K562 (cell line): ENCODE data around the gene CNOT2. TPM values are rescaled to one million over a fixed set of nuclear protein-coding genes. Genes with fewer than 3 reads are reported as not detected.

Experiments
- BRD9 ChIP-seq: fragments of 450-650 bp; IDR thresholded peaks from 2 replicates; pipeline ENCODE4 v1.6.1; 2018; ENCODE audit warnings: low read depth; ENCODE audit not compliant: partially characterized antibody
- ELF1 ChIP-seq: fragments of 200-800 bp; sonication (Bioruptor generic); IDR thresholded peaks from 2 replicates; pipeline ENCODE4 v1.6.1; 2016; ENCODE audit warnings: missing genetic modification characterization, missing compliant biosample characterization
- GTF2A2 ChIP-seq: IDR thresholded peaks from 2 replicates; pipeline ENCODE4 v1.6.1; 2016; ENCODE audit warnings: mild to moderate bottlenecking, missing genetic modification characterization, missing compliant biosample characterization
- SETDB1 ChIP-seq: IDR thresholded peaks from one replicate; pipeline ENCODE4 v1.6.1; 2012; ENCODE audit warnings: low read length, control low read depth, inconsistent platforms
- TAL1 ChIP-seq: fragments of 450-650 bp; IDR thresholded peaks from 2 replicates; pipeline ENCODE4 v1.6.1; 2016; ENCODE audit warnings: mild to moderate bottlenecking
- TCF3 ChIP-seq: sonication (generic); formaldehyde crosslinking; IDR thresholded peaks from 2 replicates; pipeline ENCODE4 v1.4.0; 2020; ENCODE audit warnings: mild to moderate bottlenecking, missing genetic modification reagents
- YY1 ChIP-seq, 3 experiments: IDR thresholded peaks; 2 replicates each; pipeline ENCODE4 v1.6.1; 2011; ENCODE audit warnings: low read length in 2 of 3, mild to moderate bottlenecking in 2 of 3, moderate library complexity in 2 of 3, borderline replicate concordance in 1 of 3, control low read depth in 1 of 3, low read depth in 1 of 3; ENCODE audit not compliant: insufficient read depth in 3 of 3, insufficient replicate concordance in 2 of 3, control insufficient read depth in 1 of 3, insufficient read length in 1 of 3; ENCODE audit errors: extremely low read depth in 1 of 3
- ZFPM2 ChIP-seq: fragments of 250-450 bp; sonication (Bioruptor Pico); IDR thresholded peaks from 2 replicates; pipeline ENCODE4 v1.5.1; 2022; ENCODE audit warnings: mild to moderate bottlenecking
- polyA plus RNA-seq, 8 experiments: library from polyadenylated mRNA; depleted of rRNA in 4 of 8; stranded (reverse) in 5 of 8; unstranded in 3 of 8; fragments of >200 nt; fragmentation: Nextera tagmentation in 2 of 8; fragmentation: Illumina TruSeq in 1 of 8; extraction: Ambion mirVana in 2 of 8; extraction: Trizol in 1 of 8; gene quantifications; 2 replicates each; pipeline versions ENCODE4 v1.2.1 to v1.2.3, GENCODE V29; 2011 to 2014; ENCODE audit warnings: inconsistent platforms in 1 of 8, missing spikeins in 1 of 8
- total RNA-seq, 7 experiments: library from RNA; depleted of rRNA in 6 of 7; stranded (reverse); fragments of >200 nt in 6 of 7; fragmentation: Illumina TruSeq in 2 of 7; extraction: Trizol in 2 of 7; gene quantifications; 2 replicates each; pipeline versions ENCODE4 v1.2.1 to v1.2.3, GENCODE V29; 2011 to 2021; ENCODE audit warnings: low replicate concordance in 1 of 7
- TF ChIP-seq, protein P1 (sequence below): fragments of 150-350 bp; conservative IDR thresholded peaks from 2 replicates; pipeline ENCODE4 v1.6.1; 2014; ENCODE audit warnings: low read length
- TF ChIP-seq, protein P2 (sequence below): sonication (generic); formaldehyde crosslinking; IDR thresholded peaks from 2 replicates; pipeline ENCODE4 v1.8.0; 2022; ENCODE audit warnings: missing genetic modification reagents, mild to moderate bottlenecking, borderline replicate concordance
- TF ChIP-seq, protein P3 (sequence below): IDR thresholded peaks from 3 replicates; pipeline ENCODE4 v1.6.1; 2011; ENCODE audit warnings: borderline replicate concordance, mild to moderate bottlenecking, moderate library complexity; ENCODE audit not compliant: insufficient read length; ENCODE audit errors: extremely low read depth
- TF ChIP-seq, protein P4 (sequence below): sonication (generic); formaldehyde crosslinking; IDR thresholded peaks from 2 replicates; pipeline ENCODE4 v1.8.0; 2022; ENCODE audit warnings: mild to moderate bottlenecking, missing genetic modification reagents
- TF ChIP-seq, protein P5 (sequence below): fragments of 450-650 bp; IDR thresholded peaks from 2 replicates; pipeline ENCODE4 v1.6.1; 2017; ENCODE audit warnings: mild to moderate bottlenecking, moderate library complexity

The CNOT2 gene
- total and polyA plus RNA-seq, 9 of the 15 experiments (the other 6 are each of a cell fraction or from before 2014, with no cell fraction given), result 43.6 to 119 (median 84.4) TPM

DNA sequence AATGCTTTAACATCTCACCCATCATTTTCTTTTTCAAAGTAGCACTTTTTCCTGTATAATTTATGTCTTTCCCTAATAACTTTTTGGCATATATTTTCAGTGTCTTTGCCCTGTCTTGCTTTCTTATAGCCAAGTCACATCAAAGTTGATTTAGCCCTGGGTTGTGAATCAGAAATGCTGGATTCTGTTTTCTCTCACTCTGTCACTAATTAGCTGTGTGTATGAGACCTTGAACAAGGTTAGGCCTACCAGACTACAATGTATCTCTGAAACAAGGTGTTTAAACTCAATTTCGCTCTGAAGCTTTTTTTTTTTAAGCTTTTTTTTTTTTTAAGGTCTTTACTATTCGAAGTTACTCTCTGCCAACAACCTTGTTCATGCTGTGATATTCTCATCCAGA, 25.7 kb downstream of the CNOT2 start (continued):
- TF ChIP-seq, protein P1, sequence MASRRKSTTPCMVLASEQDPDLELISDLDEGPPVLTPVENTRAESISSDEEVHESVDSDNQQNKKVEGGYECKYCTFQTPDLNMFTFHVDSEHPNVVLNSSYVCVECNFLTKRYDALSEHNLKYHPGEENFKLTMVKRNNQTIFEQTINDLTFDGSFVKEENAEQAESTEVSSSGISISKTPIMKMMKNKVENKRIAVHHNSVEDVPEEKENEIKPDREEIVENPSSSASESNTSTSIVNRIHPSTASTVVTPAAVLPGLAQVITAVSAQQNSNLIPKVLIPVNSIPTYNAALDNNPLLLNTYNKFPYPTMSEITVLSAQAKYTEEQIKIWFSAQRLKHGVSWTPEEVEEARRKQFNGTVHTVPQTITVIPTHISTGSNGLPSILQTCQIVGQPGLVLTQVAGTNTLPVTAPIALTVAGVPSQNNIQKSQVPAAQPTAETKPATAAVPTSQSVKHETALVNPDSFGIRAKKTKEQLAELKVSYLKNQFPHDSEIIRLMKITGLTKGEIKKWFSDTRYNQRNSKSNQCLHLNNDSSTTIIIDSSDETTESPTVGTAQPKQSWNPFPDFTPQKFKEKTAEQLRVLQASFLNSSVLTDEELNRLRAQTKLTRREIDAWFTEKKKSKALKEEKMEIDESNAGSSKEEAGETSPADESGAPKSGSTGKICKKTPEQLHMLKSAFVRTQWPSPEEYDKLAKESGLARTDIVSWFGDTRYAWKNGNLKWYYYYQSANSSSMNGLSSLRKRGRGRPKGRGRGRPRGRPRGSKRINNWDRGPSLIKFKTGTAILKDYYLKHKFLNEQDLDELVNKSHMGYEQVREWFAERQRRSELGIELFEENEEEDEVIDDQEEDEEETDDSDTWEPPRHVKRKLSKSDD, result no peak
- TF ChIP-seq TCF3 (CRISPR knock-in tag) (no peak), GTF2A2 (tag) (no peak), YY1 (IDR thresholded peaks at IDR 0.05; ENCODE audit: borderline replicate concordance in 1 of 3, control insufficient read depth in 1 of 3, extremely low read depth in 1 of 3, insufficient read depth in 3 of 3, insufficient read length in 1 of 3, insufficient replicate concordance in 2 of 3, low read depth in 1 of 3, low read length in 2 of 3) (no peak), SETDB1 (no peak), ZFPM2 (CRISPR knock-in tag) (no peak), TAL1 (no peak), ELF1 (tag) (no peak), BRD9 (no peak)
- TF ChIP-seq, protein P2, sequence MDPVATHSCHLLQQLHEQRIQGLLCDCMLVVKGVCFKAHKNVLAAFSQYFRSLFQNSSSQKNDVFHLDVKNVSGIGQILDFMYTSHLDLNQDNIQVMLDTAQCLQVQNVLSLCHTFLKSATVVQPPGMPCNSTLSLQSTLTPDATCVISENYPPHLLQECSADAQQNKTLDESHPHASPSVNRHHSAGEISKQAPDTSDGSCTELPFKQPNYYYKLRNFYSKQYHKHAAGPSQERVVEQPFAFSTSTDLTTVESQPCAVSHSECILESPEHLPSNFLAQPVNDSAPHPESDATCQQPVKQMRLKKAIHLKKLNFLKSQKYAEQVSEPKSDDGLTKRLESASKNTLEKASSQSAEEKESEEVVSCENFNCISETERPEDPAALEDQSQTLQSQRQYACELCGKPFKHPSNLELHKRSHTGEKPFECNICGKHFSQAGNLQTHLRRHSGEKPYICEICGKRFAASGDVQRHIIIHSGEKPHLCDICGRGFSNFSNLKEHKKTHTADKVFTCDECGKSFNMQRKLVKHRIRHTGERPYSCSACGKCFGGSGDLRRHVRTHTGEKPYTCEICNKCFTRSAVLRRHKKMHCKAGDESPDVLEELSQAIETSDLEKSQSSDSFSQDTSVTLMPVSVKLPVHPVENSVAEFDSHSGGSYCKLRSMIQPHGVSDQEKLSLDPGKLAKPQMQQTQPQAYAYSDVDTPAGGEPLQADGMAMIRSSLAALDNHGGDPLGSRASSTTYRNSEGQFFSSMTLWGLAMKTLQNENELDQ (CRISPR knock-in tag), result no peak
- TF ChIP-seq, protein P3, sequence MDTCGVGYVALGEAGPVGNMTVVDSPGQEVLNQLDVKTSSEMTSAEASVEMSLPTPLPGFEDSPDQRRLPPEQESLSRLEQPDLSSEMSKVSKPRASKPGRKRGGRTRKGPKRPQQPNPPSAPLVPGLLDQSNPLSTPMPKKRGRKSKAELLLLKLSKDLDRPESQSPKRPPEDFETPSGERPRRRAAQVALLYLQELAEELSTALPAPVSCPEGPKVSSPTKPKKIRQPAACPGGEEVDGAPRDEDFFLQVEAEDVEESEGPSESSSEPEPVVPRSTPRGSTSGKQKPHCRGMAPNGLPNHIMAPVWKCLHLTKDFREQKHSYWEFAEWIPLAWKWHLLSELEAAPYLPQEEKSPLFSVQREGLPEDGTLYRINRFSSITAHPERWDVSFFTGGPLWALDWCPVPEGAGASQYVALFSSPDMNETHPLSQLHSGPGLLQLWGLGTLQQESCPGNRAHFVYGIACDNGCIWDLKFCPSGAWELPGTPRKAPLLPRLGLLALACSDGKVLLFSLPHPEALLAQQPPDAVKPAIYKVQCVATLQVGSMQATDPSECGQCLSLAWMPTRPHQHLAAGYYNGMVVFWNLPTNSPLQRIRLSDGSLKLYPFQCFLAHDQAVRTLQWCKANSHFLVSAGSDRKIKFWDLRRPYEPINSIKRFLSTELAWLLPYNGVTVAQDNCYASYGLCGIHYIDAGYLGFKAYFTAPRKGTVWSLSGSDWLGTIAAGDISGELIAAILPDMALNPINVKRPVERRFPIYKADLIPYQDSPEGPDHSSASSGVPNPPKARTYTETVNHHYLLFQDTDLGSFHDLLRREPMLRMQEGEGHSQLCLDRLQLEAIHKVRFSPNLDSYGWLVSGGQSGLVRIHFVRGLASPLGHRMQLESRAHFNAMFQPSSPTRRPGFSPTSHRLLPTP, result no peak
- TF ChIP-seq, protein P4, sequence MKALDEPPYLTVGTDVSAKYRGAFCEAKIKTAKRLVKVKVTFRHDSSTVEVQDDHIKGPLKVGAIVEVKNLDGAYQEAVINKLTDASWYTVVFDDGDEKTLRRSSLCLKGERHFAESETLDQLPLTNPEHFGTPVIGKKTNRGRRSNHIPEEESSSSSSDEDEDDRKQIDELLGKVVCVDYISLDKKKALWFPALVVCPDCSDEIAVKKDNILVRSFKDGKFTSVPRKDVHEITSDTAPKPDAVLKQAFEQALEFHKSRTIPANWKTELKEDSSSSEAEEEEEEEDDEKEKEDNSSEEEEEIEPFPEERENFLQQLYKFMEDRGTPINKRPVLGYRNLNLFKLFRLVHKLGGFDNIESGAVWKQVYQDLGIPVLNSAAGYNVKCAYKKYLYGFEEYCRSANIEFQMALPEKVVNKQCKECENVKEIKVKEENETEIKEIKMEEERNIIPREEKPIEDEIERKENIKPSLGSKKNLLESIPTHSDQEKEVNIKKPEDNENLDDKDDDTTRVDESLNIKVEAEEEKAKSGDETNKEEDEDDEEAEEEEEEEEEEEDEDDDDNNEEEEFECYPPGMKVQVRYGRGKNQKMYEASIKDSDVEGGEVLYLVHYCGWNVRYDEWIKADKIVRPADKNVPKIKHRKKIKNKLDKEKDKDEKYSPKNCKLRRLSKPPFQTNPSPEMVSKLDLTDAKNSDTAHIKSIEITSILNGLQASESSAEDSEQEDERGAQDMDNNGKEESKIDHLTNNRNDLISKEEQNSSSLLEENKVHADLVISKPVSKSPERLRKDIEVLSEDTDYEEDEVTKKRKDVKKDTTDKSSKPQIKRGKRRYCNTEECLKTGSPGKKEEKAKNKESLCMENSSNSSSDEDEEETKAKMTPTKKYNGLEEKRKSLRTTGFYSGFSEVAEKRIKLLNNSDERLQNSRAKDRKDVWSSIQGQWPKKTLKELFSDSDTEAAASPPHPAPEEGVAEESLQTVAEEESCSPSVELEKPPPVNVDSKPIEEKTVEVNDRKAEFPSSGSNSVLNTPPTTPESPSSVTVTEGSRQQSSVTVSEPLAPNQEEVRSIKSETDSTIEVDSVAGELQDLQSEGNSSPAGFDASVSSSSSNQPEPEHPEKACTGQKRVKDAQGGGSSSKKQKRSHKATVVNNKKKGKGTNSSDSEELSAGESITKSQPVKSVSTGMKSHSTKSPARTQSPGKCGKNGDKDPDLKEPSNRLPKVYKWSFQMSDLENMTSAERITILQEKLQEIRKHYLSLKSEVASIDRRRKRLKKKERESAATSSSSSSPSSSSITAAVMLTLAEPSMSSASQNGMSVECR (CRISPR knock-in tag), result no peak
- TF ChIP-seq, protein P5, sequence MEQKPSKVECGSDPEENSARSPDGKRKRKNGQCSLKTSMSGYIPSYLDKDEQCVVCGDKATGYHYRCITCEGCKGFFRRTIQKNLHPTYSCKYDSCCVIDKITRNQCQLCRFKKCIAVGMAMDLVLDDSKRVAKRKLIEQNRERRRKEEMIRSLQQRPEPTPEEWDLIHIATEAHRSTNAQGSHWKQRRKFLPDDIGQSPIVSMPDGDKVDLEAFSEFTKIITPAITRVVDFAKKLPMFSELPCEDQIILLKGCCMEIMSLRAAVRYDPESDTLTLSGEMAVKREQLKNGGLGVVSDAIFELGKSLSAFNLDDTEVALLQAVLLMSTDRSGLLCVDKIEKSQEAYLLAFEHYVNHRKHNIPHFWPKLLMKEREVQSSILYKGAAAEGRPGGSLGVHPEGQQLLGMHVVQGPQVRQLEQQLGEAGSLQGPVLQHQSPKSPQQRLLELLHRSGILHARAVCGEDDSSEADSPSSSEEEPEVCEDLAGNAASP, result no peak
